NCI-H2081 (cell line): Measurements from ENCODE around the gene AMPH.
A peak's percentile ranks its signal among the peaks of the same experiment; 100 is the strongest.

Experiments
- DNase-seq, 2 experiments: peaks; one replicate each; lab custom pipeline; 2025; lab: John Stamatoyannopoulos, UW

Gene AMPH

GRCh38 chr7:38630720-38631673, at the start of gene AMPH:
Gene AMPH (minus strand): TSS chr7:38631373. CDS start chr7:38631351, 22 bp downstream.
- peak; percentile 34 to 56 for DNase-seq

- no peak for DNase-seq
Observed at GRCh38 chr7:38679419-38679818, 48.2 kb upstream of the AMPH start.

- DNase-seq: no peak
Observed at GRCh38 chr7:38678698-38679054, 47.5 kb upstream of the AMPH start.

GRCh38 chr7:38677981-38678697, 47.0 kb upstream of the AMPH start:
- DNase-seq: no peak

GRCh38 chr7:38675494-38676106, 44.4 kb upstream of the AMPH start:
- DNase-seq: peak; percentile 2 to 46

- DNase-seq: no peak
Observed at GRCh38 chr7:38674513-38674912, 43.3 kb upstream of the AMPH start.

GRCh38 chr7:38673795-38674194, 42.6 kb upstream of the AMPH start:
- DNase-seq: no peak

GRCh38 chr7:38671911-38672905, 41.0 kb upstream of the AMPH start:
- no peak for DNase-seq

GRCh38 chr7:38669965-38670520, 38.9 kb upstream of the AMPH start:
- no peak for DNase-seq

- DNase-seq: no peak
Observed at GRCh38 chr7:38664972-38665371, 33.8 kb upstream of the AMPH start.

GRCh38 chr7:38660427-38661099, 29.4 kb upstream of the AMPH start:
- peak; percentile 73 to 81 for DNase-seq

GRCh38 chr7:38659931-38660330, 28.8 kb upstream of the AMPH start:
- no peak for DNase-seq

- DNase-seq: no peak
Observed at GRCh38 chr7:38658921-38659320, 27.7 kb upstream of the AMPH start.

- DNase-seq: peak; percentile 13 to 68
Observed at GRCh38 chr7:38656968-38657367, 25.8 kb upstream of the AMPH start.

- no peak for DNase-seq
Observed at GRCh38 chr7:38655833-38656774, 24.9 kb upstream of the AMPH start.

GRCh38 chr7:38637957-38638356, 6.8 kb upstream of the AMPH start:
- DNase-seq: no peak

- DNase-seq: no peak
Observed at GRCh38 chr7:38632411-38632810, 1.2 kb upstream of the AMPH start.

- no peak for DNase-seq
Observed at GRCh38 chr7:38629651-38630510, 1.3 kb downstream of the AMPH start.
